ENCODE data around the gene MVP.

MVP gene

GRCh38 chr16:29894352-29894751, 74.1 kb downstream of the MVP start:
- H3K79me2 ChIP-seq (ENCODE audit: insufficient read depth, low read depth): no peaks in the 10 kb centered on the region
- H2AFZ ChIP-seq (ENCODE audit: low read depth): no peak overlapping the region
- H3K4me2 ChIP-seq: no peak overlapping the region
- no peaks in the 10 kb centered on the region for H3K4me1 ChIP-seq (ENCODE audit: low read depth, poor library complexity, severe bottlenecking)
- no peak overlapping the region for H3K27ac ChIP-seq
- no peak overlapping the region for H3K9ac ChIP-seq
- peaks cover 53% of the 10 kb centered on the region for H3K27me3 ChIP-seq (ENCODE audit: insufficient read depth, low read depth)
- H3K4me3 ChIP-seq (IDR thresholded peaks at IDR 0.05; ENCODE audit: insufficient read depth, low read depth, low read length): no peak overlapping the region
- H3K36me3 ChIP-seq (ENCODE audit: insufficient read depth): no peaks in the 10 kb centered on the region
- TF ChIP-seq CTCF (conservative IDR thresholded peaks at IDR 0.05; ENCODE audit: low read depth, low read length): no peak
- no peaks in the 10 kb centered on the region for H4K20me1 ChIP-seq (ENCODE audit: insufficient read depth)

- H3K4me3 ChIP-seq (IDR thresholded peaks at IDR 0.05; ENCODE audit: insufficient read depth, low read depth, low read length): no peak overlapping the region
- peaks cover 4% of the 10 kb centered on the region for H3K4me1 ChIP-seq (ENCODE audit: low read depth, poor library complexity, severe bottlenecking)
- H3K27me3 ChIP-seq (ENCODE audit: insufficient read depth, low read depth): peaks cover 57% of the 10 kb centered on the region
- no peak overlapping the region for H3K9ac ChIP-seq
- no peaks in the 10 kb centered on the region for H4K20me1 ChIP-seq (ENCODE audit: insufficient read depth)
- TF ChIP-seq CTCF (conservative IDR thresholded peaks at IDR 0.05; ENCODE audit: low read depth, low read length): no peak
- no peak overlapping the region for H3K4me2 ChIP-seq
- H3K27ac ChIP-seq: no peak overlapping the region
- no peaks in the 10 kb centered on the region for H3K36me3 ChIP-seq (ENCODE audit: insufficient read depth)
- H2AFZ ChIP-seq (ENCODE audit: low read depth): no peak overlapping the region
- no peaks in the 10 kb centered on the region for H3K79me2 ChIP-seq (ENCODE audit: insufficient read depth, low read depth)
Measured at GRCh38 chr16:29896841-29897240, 76.6 kb downstream of the MVP start.

GRCh38 chr16:29897333-29897732, 77.1 kb downstream of the MVP start:
- H2AFZ ChIP-seq (ENCODE audit: low read depth): no peak overlapping the region
- H3K9ac ChIP-seq: no peak overlapping the region
- no peak overlapping the region for H3K4me2 ChIP-seq

More at GRCh38 chr16:29897333-29897732, 77.1 kb downstream of the MVP start:
- H3K4me1 ChIP-seq (ENCODE audit: low read depth, poor library complexity, severe bottlenecking): peaks cover 4% of the 10 kb centered on the region
- no peaks in the 10 kb centered on the region for H3K36me3 ChIP-seq (ENCODE audit: insufficient read depth)
- H3K4me3 ChIP-seq (IDR thresholded peaks at IDR 0.05; ENCODE audit: insufficient read depth, low read depth, low read length): no peak overlapping the region
- peaks cover 57% of the 10 kb centered on the region for H3K27me3 ChIP-seq (ENCODE audit: insufficient read depth, low read depth)
- H3K79me2 ChIP-seq (ENCODE audit: insufficient read depth, low read depth): no peaks in the 10 kb centered on the region
- no peak for TF ChIP-seq CTCF (conservative IDR thresholded peaks at IDR 0.05; ENCODE audit: low read depth, low read length)
- no peaks in the 10 kb centered on the region for H4K20me1 ChIP-seq (ENCODE audit: insufficient read depth)
- H3K27ac ChIP-seq: no peak overlapping the region

Measured in KMS-11 (cell line).